ENCODE results near the gene MYT1. TPM values are rescaled to one million over a fixed set of nuclear protein-coding genes. Genes with fewer than 3 reads are reported as not detected.

MYT1 gene
- polyA plus RNA-seq, 3 donors = not detected

GRCh38 chr20:64193058-64193457, 28.8 kb downstream of the MYT1 start:
- H3K36me3 ChIP-seq (replicated peaks in 1 of 2; ENCODE audit: control insufficient read depth in 1 of 2, insufficient read depth in 2 of 2, low read length in 2 of 2) = no peaks in the 10 kb centered on the region
- no peaks in the 10 kb centered on the region for H3K36me3 Mint-ChIP-seq
- intact Hi-C loops (cut with micrococcal nuclease) = no loop called here
- H3K27me3 ChIP-seq (ENCODE audit: control insufficient read depth in 2 of 2, insufficient read depth in 2 of 2, low read length in 2 of 2) = no peaks in the 10 kb centered on the region
- DNase-seq = no peak
- WGBS (ENCODE audit: insufficient coverage) = 100% methylated on average over 2 of the region's 3 CpGs
- no peaks in the 10 kb centered on the region for H3K79me2 ChIP-seq (ENCODE audit: insufficient read depth, low read length)
- peaks cover 0 to 2% (median 0%) of the 10 kb centered on the region in 7 donors for H3K9me3 Mint-ChIP-seq
- TF ChIP-seq CTCF (IDR thresholded peaks at IDR 0.05) = no peak
- no peak overlapping the region for H3K9ac ChIP-seq (ENCODE audit: insufficient read depth, low read length, poor library complexity, severe bottlenecking)
- no peak overlapping the region for H3K4me3 Mint-ChIP-seq
- H3K27me3 Mint-ChIP-seq (ENCODE audit: low read depth in 3 of 3) = peaks cover 2 to 12% (median 7%) of the 10 kb centered on the region in 3 donors
- H3K4me2 ChIP-seq (replicated peaks; ENCODE audit: extremely low read depth, low read length, poor library complexity, severe bottlenecking) = no peak overlapping the region
- H3K4me1 ChIP-seq (ENCODE audit: control insufficient read depth in 1 of 2, insufficient read depth in 2 of 2, low read length in 2 of 2) = no peaks in the 10 kb centered on the region
- H2AFZ ChIP-seq (ENCODE audit: insufficient read depth, low read depth, low read length, poor library complexity, severe bottlenecking) = no peak overlapping the region
- H3K27ac Mint-ChIP-seq = no peak overlapping the region
- H3K27ac ChIP-seq (ENCODE audit: low read depth in 1 of 2, low read length in 2 of 2) = no peak overlapping the region
- no peaks in the 10 kb centered on the region for H3K9me3 ChIP-seq (replicated peaks in 1 of 2; ENCODE audit: control insufficient read depth in 1 of 2, insufficient read depth in 1 of 2, low read length in 2 of 2)
- no peak overlapping the region for H3K4me3 ChIP-seq (replicated peaks in 1 of 3; ENCODE audit: low read depth in 2 of 3, low read length in 3 of 3)
- H4K20me1 ChIP-seq (ENCODE audit: insufficient read depth, low read length) = no peaks in the 10 kb centered on the region
- H3K4me1 Mint-ChIP-seq = no peaks in the 10 kb centered on the region

GRCh38 chr20:64194269-64194668, 30.0 kb downstream of the MYT1 start:
- no peak overlapping the region for H3K9ac ChIP-seq (ENCODE audit: insufficient read depth, low read length, poor library complexity, severe bottlenecking)
- H4K20me1 ChIP-seq (ENCODE audit: insufficient read depth, low read length) = no peaks in the 10 kb centered on the region
- H3K27ac Mint-ChIP-seq = no peak overlapping the region
- H3K36me3 Mint-ChIP-seq = no peaks in the 10 kb centered on the region
- H3K9me3 Mint-ChIP-seq = peaks cover 0 to 2% (median 0%) of the 10 kb centered on the region in 7 donors
- H3K27me3 Mint-ChIP-seq (ENCODE audit: low read depth in 3 of 3) = peaks cover 2 to 11% (median 5%) of the 10 kb centered on the region in 3 donors
- no peaks in the 10 kb centered on the region for H3K27me3 ChIP-seq (ENCODE audit: control insufficient read depth in 2 of 2, insufficient read depth in 2 of 2, low read length in 2 of 2)
- H3K9me3 ChIP-seq (replicated peaks in 1 of 2; ENCODE audit: control insufficient read depth in 1 of 2, insufficient read depth in 1 of 2, low read length in 2 of 2) = no peaks in the 10 kb centered on the region
- H3K79me2 ChIP-seq (ENCODE audit: insufficient read depth, low read length) = no peaks in the 10 kb centered on the region
- H3K27ac ChIP-seq (ENCODE audit: low read depth in 1 of 2, low read length in 2 of 2) = no peak overlapping the region
- DNase-seq = no peak
- no peak overlapping the region for H3K4me3 Mint-ChIP-seq
- no peaks in the 10 kb centered on the region for H3K36me3 ChIP-seq (replicated peaks in 1 of 2; ENCODE audit: control insufficient read depth in 1 of 2, insufficient read depth in 2 of 2, low read length in 2 of 2)
- no peak overlapping the region for H2AFZ ChIP-seq (ENCODE audit: insufficient read depth, low read depth, low read length, poor library complexity, severe bottlenecking)
- no peak overlapping the region for H3K4me3 ChIP-seq (replicated peaks in 1 of 3; ENCODE audit: low read depth in 2 of 3, low read length in 3 of 3)
- TF ChIP-seq CTCF (IDR thresholded peaks at IDR 0.05) = no peak
- no peaks in the 10 kb centered on the region for H3K4me1 Mint-ChIP-seq
- H3K4me1 ChIP-seq (ENCODE audit: control insufficient read depth in 1 of 2, insufficient read depth in 2 of 2, low read length in 2 of 2) = no peaks in the 10 kb centered on the region
- no peak overlapping the region for H3K4me2 ChIP-seq (replicated peaks; ENCODE audit: extremely low read depth, low read length, poor library complexity, severe bottlenecking)
- intact Hi-C loops (cut with micrococcal nuclease) = no loop called here

Measured in CD14-positive monocyte (primary cell).